ENCODE measurements around the gene GLG1.

- no peak for TF ChIP-seq TAF1 (IDR thresholded peaks at IDR 0.05; ENCODE audit: low read depth)
- TF ChIP-seq TCF12 (IDR thresholded peaks at IDR 0.05; ENCODE audit: low read depth) = no peak
- no peak for TF ChIP-seq TEAD4 (IDR thresholded peaks at IDR 0.05)
- no peak for TF ChIP-seq EP300 (IDR thresholded peaks at IDR 0.05; ENCODE audit: borderline replicate concordance)
- TF ChIP-seq FOXM1 (IDR thresholded peaks at IDR 0.05; ENCODE audit: borderline replicate concordance, low read depth) = no peak
- no peak for TF ChIP-seq ZBTB7A (IDR thresholded peaks at IDR 0.05; ENCODE audit: low read depth)
- TF ChIP-seq, protein P1, sequence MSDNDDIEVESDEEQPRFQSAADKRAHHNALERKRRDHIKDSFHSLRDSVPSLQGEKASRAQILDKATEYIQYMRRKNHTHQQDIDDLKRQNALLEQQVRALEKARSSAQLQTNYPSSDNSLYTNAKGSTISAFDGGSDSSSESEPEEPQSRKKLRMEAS (IDR thresholded peaks at IDR 0.05) = no peak
- TF ChIP-seq RAD21 (IDR thresholded peaks at IDR 0.05; ENCODE audit: low read depth) = no peak
Observed at GRCh38 chr16:74577882-74578366, 29.0 kb downstream of the GLG1 start.
